AG08395 (cell line): ENCODE data around the gene BICD1.

Experiments used
- DNase-seq: peaks from one replicate; pipeline ENCODE4 v3.0.0; 2012; ENCODE audit warnings: mixed read lengths, low spot score

BICD1 gene

GRCh38 chr12:32402946-32403345, 296.3 kb downstream of the BICD1 start:
- DNase-seq = no peak

GRCh38 chr12:32407795-32408194, 301.1 kb downstream of the BICD1 start:
- no peak for DNase-seq

GRCh38 chr12:32413412-32413811, 306.8 kb downstream of the BICD1 start:
- no peak for DNase-seq

GRCh38 chr12:32418221-32418620, 311.6 kb downstream of the BICD1 start:
- no peak for DNase-seq

- DNase-seq = no peak
Observed at GRCh38 chr12:32418903-32419519, 312.4 kb downstream of the BICD1 start.

- no peak for DNase-seq
Observed at GRCh38 chr12:32419520-32419960, 312.9 kb downstream of the BICD1 start.

- no peak for DNase-seq
Observed at GRCh38 chr12:32420356-32420755, 313.7 kb downstream of the BICD1 start.

- DNase-seq = no peak
Observed at GRCh38 chr12:32423559-32423958, 316.9 kb downstream of the BICD1 start.

GRCh38 chr12:32431025-32431424, 324.4 kb downstream of the BICD1 start:
- no peak for DNase-seq
